Measurements from ENCODE around the gene NDUFB11. TPM values are rescaled to one million over a fixed set of nuclear protein-coding genes. Genes with fewer than 3 reads are reported as not detected.

Gene NDUFB11
- total RNA-seq, result 10 to 100 TPM; 92.3 to 97.3 TPM

DNA sequence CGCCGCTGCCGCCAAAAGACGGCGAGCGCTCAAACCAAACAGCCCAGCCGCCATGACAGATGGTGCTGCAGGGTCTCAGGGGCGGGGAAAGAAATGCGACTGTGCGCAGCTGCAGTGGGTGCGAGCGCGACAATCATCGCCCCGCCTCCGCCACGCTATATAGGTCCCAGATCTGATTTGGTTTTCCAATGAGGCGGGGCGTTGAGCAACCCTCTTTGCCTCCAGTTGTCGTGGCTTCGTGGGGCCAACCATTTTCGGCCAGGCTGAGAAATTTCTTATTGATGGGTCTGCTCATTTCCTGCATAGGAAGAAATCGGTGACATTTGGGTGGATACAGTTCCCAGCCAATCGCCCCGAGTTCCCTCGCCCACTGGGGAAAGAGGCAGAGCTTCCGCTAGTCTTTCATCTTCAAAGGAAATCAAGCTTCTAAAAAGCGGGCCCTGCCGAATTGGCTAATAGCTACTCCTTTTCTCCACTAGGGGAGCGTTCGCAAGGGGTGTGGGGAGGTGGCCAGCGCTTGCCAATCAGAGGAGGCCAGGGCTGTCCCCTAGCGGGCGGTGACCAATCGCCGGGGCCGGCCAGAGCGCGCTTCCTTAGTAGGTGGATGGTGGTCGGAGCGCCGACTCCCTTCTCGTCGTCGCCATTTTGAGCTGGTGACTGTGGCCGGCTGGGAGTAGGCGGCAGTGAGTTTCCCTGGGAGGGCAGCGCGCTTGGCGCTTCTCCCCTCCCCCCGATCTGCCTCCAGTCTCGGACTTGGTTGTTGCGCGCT is at the start of gene NDUFB11, which contains the start of gene RBM10:
NDUFB11 (minus strand) TSS at position 77 of the 769 bp plus-strand sequence; CDS start at position 54, 23 bp downstream.
RBM10 (plus strand) TSS at position 596 of the 769 bp plus-strand sequence. CDS start 2,261 bp downstream, outside the sequence.
- POLR2A ChIA-PET, result interaction anchor here (0.6 to 2.9 kb wide), 6 partner anchors 10 to 514 kb away, joined by 3 to 18 read pairs (median 5); partner anchors contain the start of gene UXT

DNA sequence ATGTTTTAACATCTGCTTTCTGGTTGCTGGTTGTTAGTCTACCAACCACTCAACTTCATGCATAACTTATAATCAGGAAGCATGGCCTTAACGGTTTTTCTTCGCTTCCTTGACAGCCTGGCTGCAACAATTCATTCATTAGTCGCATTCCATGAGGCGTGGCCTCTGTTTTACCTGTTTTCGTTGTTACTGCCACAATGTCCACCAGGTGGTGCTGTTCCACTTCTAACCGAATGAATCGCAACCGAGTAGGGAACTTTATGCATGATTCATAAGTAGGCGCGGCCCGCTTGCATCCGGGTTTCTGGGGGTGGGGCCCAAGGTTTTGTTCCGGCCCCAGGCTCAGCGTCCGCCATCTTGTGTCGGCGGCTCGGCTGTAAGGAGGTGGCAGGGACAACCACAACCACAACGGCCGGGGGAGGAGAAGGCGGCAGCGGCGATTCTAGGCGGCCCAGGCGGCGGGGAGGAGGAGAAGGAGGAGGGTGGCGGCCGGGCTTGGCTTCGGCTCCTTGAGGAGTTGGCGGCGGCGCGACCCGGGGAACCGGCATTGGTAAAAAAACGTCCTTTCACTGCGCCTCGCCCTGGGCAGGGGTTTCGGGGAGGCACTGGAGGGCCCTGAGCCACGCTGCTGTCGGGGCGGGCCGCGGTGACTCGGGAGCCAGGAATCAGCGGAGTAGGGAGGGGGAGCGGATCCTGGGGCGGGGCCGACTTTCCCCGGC is 49.1 kb upstream of the NDUFB11 start, which contains the start of gene UBA1:
UBA1 (plus strand) TSS at position 355 of the 719 bp plus-strand sequence. CDS start 4,974 bp downstream, outside the sequence.
- POLR2A ChIA-PET, result no interaction called here

More for the DNA sequence above, at the start of gene NDUFB11, which contains the start of gene RBM10:
- CTCF ChIA-PET, result interaction anchor here (1.1 to 1.5 kb wide), 5 partner anchors 9 to 378 kb away, joined by 3 to 7 read pairs (median 4); no protein-coding TSS in a partner anchor

DNA sequence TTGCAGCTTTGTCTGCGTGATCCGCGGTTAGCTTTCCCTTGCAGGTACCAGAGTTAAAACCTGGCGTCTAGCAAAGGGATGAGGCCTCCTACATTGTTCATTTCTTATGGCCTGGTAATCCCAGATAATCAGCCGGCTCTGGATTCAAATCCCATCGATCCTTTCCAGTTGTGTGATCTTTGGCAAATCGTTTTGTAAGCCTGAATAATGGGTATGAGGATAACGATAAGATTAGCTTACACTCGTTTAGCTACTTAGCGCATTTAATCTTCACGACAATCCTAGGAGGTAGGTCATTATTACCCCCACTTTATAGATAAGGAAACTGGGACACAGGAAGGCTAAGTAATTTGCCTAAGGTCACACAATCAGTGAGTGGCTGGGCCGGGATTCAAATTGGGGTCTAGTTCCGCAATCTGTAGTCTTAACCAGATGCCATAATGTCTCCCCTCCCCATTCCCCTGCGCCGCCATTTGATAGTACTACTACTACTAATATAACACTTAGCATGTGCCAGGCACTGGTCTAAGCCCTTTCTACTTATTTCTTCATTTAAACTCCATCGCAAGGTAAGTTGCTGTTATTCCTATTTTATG is 47.4 kb upstream of the NDUFB11 start:
- CTCF ChIA-PET, result interaction anchor here (1.3 to 1.5 kb wide), 2 partner anchors 26 to 193 kb away, joined by 3 to 4 read pairs; no protein-coding TSS in a partner anchor
- POLR2A ChIA-PET, result interaction anchor here (1.6 kb wide), 1 partner anchor 41 kb away, joined by 3 read pairs; the partner anchor contains the start of gene USP11

More for the DNA sequence above, 49.1 kb upstream of the NDUFB11 start, which contains the start of gene UBA1:
- CTCF ChIA-PET, result interaction anchor here (1.5 kb wide), 1 partner anchor 191 kb away, joined by 3 read pairs; no protein-coding TSS in a partner anchor

DNA sequence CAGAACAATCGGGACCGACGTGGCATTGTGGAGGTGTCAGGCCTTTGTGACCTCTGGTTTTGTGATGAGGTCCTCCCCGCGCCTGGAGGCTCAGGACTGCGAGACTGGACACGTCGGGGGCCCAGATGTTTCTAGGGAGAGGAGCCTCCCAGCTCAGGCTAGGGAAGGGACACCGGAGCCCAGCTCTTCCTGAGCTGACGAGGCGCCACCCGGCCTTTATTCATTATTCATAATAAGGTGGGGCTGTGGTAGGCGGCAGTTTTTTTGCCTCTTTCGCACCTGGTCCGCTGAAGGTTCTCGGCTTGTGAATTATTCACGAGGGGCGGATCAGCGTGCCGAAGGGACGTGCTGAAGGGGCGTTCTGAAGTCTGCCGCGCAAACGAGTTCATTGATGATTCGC is 46.8 kb upstream of the NDUFB11 start:
- CTCF ChIA-PET, result interaction anchor here (1.3 kb wide), 1 partner anchor 26 kb away, joined by 4 read pairs; no protein-coding TSS in a partner anchor
- POLR2A ChIA-PET, result interaction anchor here (0.6 to 1.6 kb wide), 4 partner anchors 26 to 61 kb away, joined by 3 to 8 read pairs (median 5); partner anchors contain the start of genes NDUFB11, RBM10 and USP11

DNA sequence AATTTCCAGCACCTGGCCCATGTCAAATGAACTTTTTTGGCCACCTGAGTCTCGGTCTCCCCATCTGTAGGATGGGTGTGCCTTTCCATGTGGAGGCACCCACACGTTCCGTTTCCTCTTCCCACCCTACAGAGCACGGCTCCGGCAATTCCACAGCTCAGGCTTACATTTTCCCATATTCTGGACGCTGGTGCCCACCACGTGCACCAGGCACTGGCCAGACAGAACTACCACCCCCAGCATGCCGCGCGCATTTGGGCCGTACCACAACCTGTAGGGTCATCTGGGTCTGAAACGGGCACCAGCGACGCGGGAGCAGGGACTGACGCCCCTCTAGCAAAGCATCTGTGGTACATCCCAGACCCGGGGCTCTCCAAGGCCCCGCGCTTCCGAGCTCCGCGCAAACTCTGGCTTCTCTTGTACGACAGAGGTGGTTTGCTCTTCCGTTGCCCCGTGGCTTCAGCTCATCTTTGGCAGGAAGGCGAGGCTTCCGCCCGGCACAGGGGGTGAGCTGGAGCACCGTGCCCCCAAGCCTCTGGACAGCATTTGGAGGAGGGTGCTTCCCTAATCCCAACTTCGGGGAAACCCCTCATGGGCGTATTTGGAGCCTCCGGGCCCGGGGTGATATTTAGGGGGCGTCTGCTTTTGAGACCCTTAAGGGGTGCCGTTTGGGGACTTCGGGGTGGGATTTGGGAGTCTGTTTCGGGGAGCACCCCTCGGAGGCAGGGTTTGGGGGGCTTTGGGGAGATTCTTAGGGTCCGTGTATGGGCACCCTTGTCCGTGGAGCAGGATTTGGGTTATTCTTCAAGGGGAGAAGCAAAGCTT is 46.2 kb upstream of the NDUFB11 start:
- ChIA-PET CTCF (interaction anchor here (1.3 to 1.4 kb wide), 2 partner anchors 27 to 46 kb away, joined by 4 to 5 read pairs; partner anchors contain the start of genes NDUFB11 and RBM10), POLR2A (interaction anchor here (0.5 to 1.6 kb wide), 7 partner anchors 27 to 457 kb away, joined by 3 to 8 read pairs (median 4); partner anchors contain the start of genes NDUFB11, RBM10 and USP11)

DNA sequence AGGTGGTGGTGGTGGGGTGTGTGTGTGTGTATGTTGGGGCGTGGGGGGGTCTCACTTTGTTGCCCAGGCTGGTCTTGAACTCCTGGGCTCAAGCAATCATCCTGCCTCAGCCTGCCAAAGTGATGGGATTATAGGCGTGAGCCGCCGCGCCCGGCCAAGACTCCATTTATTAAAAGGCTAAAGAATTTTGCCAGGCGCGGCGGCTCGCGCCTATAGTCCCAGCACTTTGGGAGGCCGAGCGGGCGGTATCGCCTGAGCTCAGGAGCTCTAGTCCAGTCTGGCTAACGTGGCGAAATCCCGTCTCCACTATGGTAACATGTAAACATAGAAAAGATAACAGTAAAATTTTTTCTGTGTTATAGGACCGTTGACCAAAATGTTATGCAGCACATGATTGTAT is 45.4 kb upstream of the NDUFB11 start:
- POLR2A ChIA-PET, result interaction anchor here (0.6 to 1.6 kb wide), 4 partner anchors 28 to 458 kb away, joined by 4 to 8 read pairs (median 4); partner anchors contain the start of genes NDUFB11 and RBM10
- CTCF ChIA-PET, result interaction anchor here (1.4 kb wide), 1 partner anchor 45 kb away, joined by 5 read pairs; the partner anchor contains the start of genes NDUFB11 and RBM10

DNA sequence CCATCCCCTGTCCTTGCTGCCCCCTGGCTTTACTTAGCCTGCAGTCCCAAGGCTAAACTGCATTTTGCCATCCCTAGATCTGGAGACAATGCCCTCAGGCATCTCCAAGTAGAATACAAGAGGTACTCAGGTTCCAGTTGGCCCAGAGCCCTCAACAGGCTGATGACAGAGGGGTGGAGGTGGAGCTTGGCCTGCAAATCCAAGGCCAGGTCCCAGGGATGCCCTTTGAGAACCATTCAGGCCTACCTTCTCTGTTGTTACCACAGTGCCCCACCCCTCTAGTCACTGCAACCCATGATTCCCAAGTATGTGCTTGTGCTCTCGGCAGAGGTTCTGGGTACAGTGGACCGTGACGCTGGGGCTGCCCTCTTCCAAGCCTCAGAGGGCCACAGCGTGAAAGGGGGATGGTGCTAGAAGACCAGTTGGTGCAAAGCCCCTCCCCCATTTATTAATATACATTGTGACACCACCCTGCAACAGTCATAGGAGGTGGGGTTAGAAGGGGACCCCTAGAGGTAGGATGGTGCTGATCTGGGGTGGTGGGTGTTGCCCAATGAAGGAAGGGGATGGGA is 42.7 kb upstream of the NDUFB11 start:
- CTCF ChIA-PET, result no interaction called here
- POLR2A ChIA-PET, result no interaction called here

DNA sequence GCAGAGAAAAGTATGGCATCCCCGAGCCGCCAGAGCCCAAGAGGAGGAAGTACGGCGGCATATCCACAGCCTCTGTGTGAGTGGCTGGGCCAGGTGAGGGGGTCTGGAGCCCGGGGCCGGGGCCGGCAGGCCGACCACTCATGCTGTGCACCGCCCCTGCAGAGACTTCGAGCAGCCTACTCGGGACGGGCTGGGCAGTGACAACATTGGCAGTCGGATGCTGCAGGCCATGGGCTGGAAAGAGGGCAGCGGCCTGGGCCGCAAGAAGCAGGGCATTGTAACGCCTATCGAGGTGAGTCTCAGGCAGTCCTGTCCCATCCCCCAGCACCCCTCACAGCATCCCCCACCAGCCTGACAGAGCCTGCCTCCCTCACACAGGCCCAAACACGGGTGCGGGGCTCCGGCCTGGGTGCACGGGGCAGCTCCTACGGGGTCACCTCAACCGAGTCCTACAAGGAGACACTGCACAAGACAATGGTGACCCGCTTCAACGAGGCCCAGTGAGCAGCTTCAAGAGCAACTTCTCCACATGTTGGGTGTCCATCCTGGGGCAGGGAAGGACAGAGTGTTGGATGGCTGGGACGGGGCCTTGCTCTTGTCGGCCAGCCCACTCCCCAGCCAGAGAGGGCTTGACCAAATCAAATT is 41.7 kb upstream of the NDUFB11 start:
- CTCF ChIA-PET, result no interaction called here
- POLR2A ChIA-PET, result interaction anchor here (0.5 kb wide), 1 partner anchor 28 kb away, joined by 6 read pairs; no protein-coding TSS in a partner anchor

DNA sequence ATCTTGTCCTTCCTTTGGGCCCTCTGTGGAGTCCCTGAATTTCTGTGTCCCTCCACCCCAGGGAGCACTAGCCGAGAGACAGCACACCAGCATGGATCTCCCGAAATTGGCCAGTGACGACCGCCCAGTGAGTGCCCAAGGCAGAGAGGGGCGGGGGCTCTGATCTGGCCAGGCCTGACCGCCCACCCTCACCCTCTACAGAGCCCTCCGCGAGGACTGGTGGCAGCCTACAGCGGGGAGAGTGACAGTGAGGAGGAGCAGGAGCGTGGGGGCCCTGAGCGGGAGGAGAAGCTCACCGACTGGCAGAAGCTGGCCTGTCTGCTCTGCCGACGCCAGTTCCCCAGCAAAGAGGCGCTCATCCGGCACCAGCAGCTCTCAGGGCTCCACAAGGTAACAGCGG is 40.7 kb upstream of the NDUFB11 start:
- CTCF ChIA-PET, result no interaction called here

DNA sequence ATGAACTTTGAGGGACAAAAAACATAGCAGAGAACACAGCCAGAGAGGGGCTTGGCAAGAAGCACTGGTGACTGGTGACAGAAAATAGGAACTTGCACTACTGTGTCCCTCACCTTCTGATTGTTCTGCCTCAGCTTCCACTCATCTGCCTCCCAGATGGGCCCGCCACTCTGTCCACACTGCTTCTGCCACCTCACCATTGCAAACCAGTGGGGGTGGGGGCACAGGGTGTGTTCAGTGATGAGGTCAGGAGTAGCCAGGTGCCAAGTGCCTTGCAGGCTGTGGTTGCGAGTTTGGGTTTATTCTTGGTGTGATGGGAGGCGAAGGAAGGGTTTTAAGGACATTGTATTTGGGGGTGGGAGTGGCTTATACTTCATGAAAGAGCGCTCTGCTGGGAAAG is 40.0 kb upstream of the NDUFB11 start:
- ChIA-PET POLR2A (no interaction called here), CTCF (no interaction called here)

More for the DNA sequence above, 40.7 kb upstream of the NDUFB11 start:
- POLR2A ChIA-PET, result interaction anchor here (0.5 kb wide), 1 partner anchor 27 kb away, joined by 6 read pairs; no protein-coding TSS in a partner anchor

DNA sequence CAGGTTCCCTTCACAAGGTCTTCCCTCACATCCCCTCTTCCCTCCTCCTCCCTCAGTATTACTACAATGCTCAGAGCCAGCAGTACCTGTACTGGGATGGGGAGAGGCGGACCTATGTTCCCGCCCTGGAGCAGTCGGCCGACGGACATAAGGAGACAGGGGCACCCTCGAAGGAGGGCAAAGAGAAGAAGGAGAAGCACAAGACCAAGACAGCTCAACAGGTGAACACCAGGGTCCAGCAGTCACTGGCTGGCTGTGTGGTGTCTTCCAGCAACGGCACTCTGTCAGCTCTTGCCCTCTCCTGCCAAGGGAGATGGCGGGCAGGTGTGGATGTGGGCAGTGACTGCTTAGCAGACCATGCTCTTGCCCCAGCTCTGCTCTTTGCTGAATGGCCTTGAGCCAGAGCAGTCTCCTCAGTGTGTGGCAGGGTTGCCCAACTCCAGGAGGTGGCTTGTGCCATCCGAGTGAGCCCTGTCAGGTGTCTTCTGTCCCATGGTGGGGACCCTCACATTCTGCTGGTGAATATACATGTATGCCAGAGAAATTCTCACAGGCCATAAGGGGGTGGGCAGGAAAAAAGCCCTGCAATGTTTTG is 37.7 kb upstream of the NDUFB11 start:
- POLR2A ChIA-PET, result no interaction called here
- CTCF ChIA-PET, result no interaction called here

DNA sequence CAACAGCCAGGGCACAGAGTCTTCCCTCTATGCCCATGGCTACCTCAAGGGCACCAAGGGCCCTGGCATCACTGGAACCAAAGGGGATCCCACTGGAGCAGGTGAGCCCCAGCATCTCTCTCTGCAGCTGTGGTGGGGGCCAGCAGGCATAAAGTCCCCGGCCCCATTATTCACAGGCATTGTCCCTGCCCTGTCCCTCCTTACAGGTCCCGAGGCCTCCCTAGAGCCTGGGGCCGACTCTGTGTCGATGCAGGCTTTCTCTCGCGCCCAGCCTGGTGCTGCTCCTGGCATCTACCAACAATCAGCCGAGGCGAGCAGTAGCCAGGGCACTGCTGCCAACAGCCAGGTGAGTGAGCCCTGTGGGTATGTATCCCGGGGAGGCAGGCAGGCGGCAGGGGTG is 36.8 kb upstream of the NDUFB11 start:
- POLR2A ChIA-PET, result no interaction called here
- CTCF ChIA-PET, result no interaction called here

DNA sequence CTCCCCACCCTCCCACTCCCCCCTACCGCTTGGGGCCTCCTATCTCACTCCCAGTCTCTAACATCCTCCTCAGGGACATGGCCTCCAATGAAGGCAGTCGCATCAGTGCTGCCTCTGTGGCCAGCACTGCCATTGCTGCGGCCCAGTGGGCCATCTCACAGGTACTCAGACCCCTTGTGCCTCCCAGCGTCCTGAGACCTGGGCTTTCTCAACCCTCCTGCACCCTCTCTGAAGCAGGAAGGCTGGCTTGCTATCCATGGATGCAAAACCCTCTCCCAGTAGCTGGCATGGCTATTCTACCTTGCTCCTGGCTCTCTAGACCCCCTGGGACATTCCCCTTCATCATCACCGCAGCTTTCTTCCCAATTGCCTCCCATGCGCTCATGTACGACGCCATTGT is 35.8 kb upstream of the NDUFB11 start:
- POLR2A ChIA-PET, result no interaction called here
- CTCF ChIA-PET, result no interaction called here

DNA sequence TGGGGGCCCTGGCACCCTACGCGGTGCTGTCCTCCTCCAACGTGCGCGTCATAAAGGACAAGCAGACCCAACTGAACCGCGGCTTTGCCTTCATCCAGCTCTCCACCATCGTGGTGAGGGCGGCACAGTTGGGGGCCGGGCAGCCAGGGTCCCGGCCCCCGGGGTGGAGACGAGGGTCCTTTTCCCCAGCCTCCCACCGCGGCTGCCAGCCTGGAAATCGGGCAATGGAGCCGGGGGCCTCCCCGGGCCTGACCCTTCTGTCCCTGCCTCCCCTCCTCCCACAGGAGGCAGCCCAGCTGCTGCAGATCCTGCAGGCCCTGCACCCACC is 35.4 kb upstream of the NDUFB11 start:
- ChIA-PET CTCF (no interaction called here), POLR2A (no interaction called here)

DNA sequence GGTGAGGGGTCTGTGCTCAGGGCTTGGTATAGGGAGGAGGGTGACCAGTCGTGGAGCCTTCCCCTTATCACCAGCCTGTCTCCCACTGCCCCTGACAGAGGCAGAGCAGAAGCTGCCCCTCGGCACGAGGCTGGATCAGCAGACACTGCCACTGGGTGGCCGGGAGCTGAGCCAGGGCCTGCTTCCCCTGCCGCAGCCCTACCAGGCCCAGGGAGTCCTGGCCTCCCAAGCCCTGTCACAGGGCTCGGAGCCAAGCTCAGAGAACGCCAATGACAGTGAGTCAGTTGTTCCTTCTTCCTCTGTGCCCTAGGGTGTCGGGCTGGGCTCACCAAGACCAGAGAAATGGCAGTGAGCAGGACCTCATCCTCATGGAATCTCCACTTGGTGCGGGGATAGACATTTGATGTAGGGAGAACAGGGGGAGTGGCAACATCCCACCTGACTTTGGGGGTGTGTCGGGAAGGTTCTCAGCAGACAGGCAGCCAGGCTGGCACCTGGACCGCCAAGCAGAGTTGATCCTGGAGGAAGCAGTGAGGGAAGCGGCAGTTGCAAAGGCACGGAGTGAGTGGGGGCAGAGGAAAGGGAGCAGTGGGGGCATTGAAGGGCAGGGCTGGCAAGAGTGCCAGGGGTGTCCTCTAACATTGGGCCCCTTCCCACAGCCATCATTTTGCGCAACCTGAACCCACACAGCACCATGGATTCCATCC is 34.9 kb upstream of the NDUFB11 start:
- POLR2A ChIA-PET, result no interaction called here
- CTCF ChIA-PET, result no interaction called here

DNA sequence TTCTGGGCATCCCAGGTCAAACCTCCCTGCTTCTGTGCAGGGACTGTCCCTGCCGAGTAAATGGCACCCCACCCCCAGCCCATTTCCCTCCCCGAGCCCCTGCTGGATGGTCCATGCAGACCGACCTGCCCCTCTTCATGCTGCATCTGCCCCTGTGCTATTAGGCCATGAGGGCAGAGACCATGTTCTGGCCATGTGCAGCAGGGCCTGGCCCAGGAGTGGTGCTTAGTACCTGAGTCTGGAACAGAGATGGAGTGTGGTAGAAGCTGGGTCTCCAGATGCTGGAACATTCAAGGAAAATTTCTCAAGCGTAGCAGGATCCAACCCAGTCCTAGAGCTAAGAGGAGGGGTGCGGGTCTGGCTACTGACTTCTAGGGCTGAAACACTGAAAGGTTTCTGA is 33.8 kb upstream of the NDUFB11 start:
- ChIA-PET CTCF (no interaction called here), POLR2A (no interaction called here)

DNA sequence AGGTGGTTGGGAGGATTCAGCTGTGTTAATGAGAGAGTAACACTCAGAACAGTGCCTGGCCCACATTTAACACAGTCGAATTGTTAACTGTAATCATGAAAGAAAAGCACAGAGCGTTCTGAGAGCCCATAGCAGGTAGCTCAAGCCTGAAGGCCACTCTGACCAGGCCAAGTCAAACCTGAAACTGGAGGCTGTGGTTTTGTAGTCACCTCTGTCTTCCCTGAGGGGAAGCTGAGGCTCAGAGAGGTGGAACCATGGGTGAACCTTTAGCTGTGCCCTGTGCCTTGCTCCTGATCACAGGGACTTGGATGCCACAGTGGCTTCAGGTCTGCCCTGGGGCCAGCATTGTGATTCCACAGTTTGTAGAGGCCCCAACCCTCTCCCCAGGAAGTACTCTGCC is 32.6 kb upstream of the NDUFB11 start:
- POLR2A ChIA-PET, result no interaction called here
- CTCF ChIA-PET, result no interaction called here
